ENCODE measurements around the gene BSN.
"Not testable (repeated sequence)": the region's sequence is repeated elsewhere in the genome, so short reads cannot be mapped to it uniquely, and the experiment has no call there.

DNA sequence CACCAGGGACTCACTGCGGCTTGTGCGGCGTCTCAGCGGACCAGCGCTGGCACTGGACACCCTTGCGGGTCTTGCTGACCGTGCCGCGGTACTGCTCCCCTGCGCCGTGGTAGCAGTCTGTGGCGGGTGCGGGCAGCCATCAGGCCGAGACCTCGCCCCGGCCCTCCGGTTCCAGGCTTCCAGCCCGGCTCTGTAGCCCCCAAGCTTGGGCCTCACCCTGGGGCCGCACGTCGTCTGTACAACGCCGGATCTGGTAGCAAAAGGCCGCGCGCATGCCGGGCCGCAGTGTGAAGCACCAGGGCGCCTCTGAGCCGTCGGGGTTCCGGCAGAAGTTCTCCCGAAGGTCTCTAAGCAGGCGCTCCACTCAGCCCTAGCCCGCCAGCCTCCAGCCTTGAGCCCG is 131.6 kb downstream of the BSN start:
- TF ChIP-seq, protein P1, sequence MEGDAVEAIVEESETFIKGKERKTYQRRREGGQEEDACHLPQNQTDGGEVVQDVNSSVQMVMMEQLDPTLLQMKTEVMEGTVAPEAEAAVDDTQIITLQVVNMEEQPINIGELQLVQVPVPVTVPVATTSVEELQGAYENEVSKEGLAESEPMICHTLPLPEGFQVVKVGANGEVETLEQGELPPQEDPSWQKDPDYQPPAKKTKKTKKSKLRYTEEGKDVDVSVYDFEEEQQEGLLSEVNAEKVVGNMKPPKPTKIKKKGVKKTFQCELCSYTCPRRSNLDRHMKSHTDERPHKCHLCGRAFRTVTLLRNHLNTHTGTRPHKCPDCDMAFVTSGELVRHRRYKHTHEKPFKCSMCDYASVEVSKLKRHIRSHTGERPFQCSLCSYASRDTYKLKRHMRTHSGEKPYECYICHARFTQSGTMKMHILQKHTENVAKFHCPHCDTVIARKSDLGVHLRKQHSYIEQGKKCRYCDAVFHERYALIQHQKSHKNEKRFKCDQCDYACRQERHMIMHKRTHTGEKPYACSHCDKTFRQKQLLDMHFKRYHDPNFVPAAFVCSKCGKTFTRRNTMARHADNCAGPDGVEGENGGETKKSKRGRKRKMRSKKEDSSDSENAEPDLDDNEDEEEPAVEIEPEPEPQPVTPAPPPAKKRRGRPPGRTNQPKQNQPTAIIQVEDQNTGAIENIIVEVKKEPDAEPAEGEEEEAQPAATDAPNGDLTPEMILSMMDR (IDR thresholded peaks at IDR 0.05) = not testable (repeated sequence)
- not testable (repeated sequence) for TF ChIP-seq POLR2A (IDR thresholded peaks at IDR 0.05)
